SK-N-SH (cell line): ENCODE data around the gene DENND2D. TPM values are rescaled to one million over a fixed set of nuclear protein-coding genes. Genes with fewer than 3 reads are reported as not detected.
A peak's percentile ranks its signal among the peaks of the same experiment; 100 is the strongest.

ENCODE experiments used
- CTCF ChIA-PET: fragments of 300-600, 350-600 bp; formaldehyde crosslinking; extraction: SDS; loops from one replicate; lab custom pipeline; 2021; lab: Yijun Ruan, JAX
- POLR2A ChIA-PET: fragments of 350-600 bp; sonication (Branson Sonifier 250); formaldehyde crosslinking; extraction: SDS; loops from one replicate; lab custom pipeline; 2020; ENCODE audit warnings: antibody characterized with exemption, inconsistent platforms; lab: Yijun Ruan, JAX
- DNase-seq: peaks from one replicate; pipeline ENCODE4 v3.0.0; 2012
- H2AFZ ChIP-seq: fragments of 200-600 bp; sonication (generic); 2 replicates; pipeline ENCODE4 v1.8.1; 2016; ENCODE audit warnings: antibody characterized with exemption, mild to moderate bottlenecking, low read depth
- H3F3A ChIP-seq: fragments of 200-600 bp; sonication (generic); replicated peaks from 2 replicates; pipeline ENCODE3; 2016; ENCODE audit warnings: antibody characterized with exemption, mild to moderate bottlenecking; ENCODE audit not compliant: insufficient read depth
- H3K27ac ChIP-seq, 2 experiments: fragments of 200-500 bp in 1 of 2; fragments of 200-600 bp in 1 of 2; sonication (Bioruptor generic) in 1 of 2; sonication (generic), shearing (Covaris generic) in 1 of 2; 2 replicates each; pipeline versions ENCODE4 v1.5.1 to v1.6.1; 2014 to 2016; ENCODE audit warnings: low read depth in 2 of 2, inconsistent platforms in 1 of 2, low read length in 1 of 2, mild to moderate bottlenecking in 1 of 2, mixed read lengths in 1 of 2
- H3K27me3 ChIP-seq: fragments of 200-600 bp; sonication (generic), shearing (Covaris generic); 2 replicates; pipeline ENCODE4 v1.6.1; 2016; ENCODE audit warnings: mixed run types; ENCODE audit not compliant: insufficient read depth
- H3K36me3 ChIP-seq, 2 experiments: fragments of 200-500 bp in 1 of 2; fragments of 200-600 bp in 1 of 2; sonication (Bioruptor generic) in 1 of 2; sonication (generic) in 1 of 2; replicated peaks in 1 of 2; 2 replicates each; pipeline versions ENCODE3 to v1.5.1; 2014 to 2016; ENCODE audit warnings: low read length in 1 of 2, mild to moderate bottlenecking in 1 of 2; ENCODE audit not compliant: insufficient read depth in 2 of 2, control insufficient read depth in 1 of 2
- H3K4me1 ChIP-seq, 2 experiments: fragments of 200-500 bp in 1 of 2; fragments of 200-600 bp in 1 of 2; sonication (Bioruptor generic) in 1 of 2; sonication (generic), shearing (Covaris generic) in 1 of 2; 2 replicates each; pipeline versions ENCODE4 v1.5.1 to v1.6.1; 2014 to 2016; ENCODE audit warnings: low read depth in 1 of 2, low read length in 1 of 2, mixed run types in 1 of 2; ENCODE audit not compliant: insufficient read depth in 2 of 2, control insufficient read depth in 1 of 2
- H3K4me2 ChIP-seq: fragments of 200-600 bp; sonication (generic), shearing (Covaris generic); 2 replicates; pipeline ENCODE4 v1.6.1; 2017; ENCODE audit warnings: mixed run types
- H3K4me3 ChIP-seq, 2 experiments: fragments of 200-500 bp in 1 of 2; fragments of 200-600 bp in 1 of 2; sonication (Bioruptor generic) in 1 of 2; sonication (generic), shearing (Covaris generic) in 1 of 2; 2 replicates each; pipeline versions ENCODE4 v1.5.1 to v1.8.1; 2014 to 2016; ENCODE audit warnings: low read depth in 2 of 2, inconsistent platforms in 1 of 2, low read length in 1 of 2, mild to moderate bottlenecking in 1 of 2, mixed read lengths in 1 of 2, moderate library complexity in 1 of 2
- H3K79me2 ChIP-seq: fragments of 200-600 bp; sonication (generic); 2 replicates; pipeline ENCODE4 v1.8.1; 2017; ENCODE audit warnings: mild to moderate bottlenecking; ENCODE audit not compliant: insufficient read depth
- H3K9ac ChIP-seq: fragments of 200-600 bp; sonication (generic); 2 replicates; pipeline ENCODE4 v1.6.1; 2017; ENCODE audit warnings: mixed run types
- H3K9me2 ChIP-seq: fragments of 200-600 bp; sonication (generic); 2 replicates; pipeline ENCODE4 v1.6.1; 2017; ENCODE audit warnings: mixed run types
- H3K9me3 ChIP-seq: fragments of 200-600 bp; sonication (generic); 2 replicates; pipeline ENCODE4 v1.6.1; 2017; ENCODE audit warnings: mixed run types, mild to moderate bottlenecking, moderate library complexity
- H4K20me1 ChIP-seq: fragments of 200-600 bp; sonication (generic); 2 replicates; pipeline ENCODE4 v1.6.1; 2017; ENCODE audit warnings: mild to moderate bottlenecking, mixed run types; ENCODE audit not compliant: insufficient read depth
- CHD2 ChIP-seq: fragments of 150-350 bp; IDR thresholded peaks from 2 replicates; pipeline ENCODE4 v1.6.1; 2018; ENCODE audit warnings: low read length; ENCODE audit not compliant: partially characterized antibody
- CTCF ChIP-seq: fragments of 200-600 bp; sonication (generic); IDR thresholded peaks from 2 replicates; pipeline ENCODE4 v1.6.1; 2017; ENCODE audit warnings: antibody characterized with exemption, mild to moderate bottlenecking, moderate library complexity
- ELF1 ChIP-seq: IDR thresholded peaks from 2 replicates; pipeline ENCODE4 v1.4.0; 2012
- EP300 ChIP-seq, 2 experiments: IDR thresholded peaks; 2 replicates each; pipeline versions ENCODE4 v1.4.0 to v1.6.1; 2012; ENCODE audit warnings: borderline replicate concordance in 1 of 2, low read depth in 1 of 2, low read length in 1 of 2
- FOSL2 ChIP-seq: IDR thresholded peaks from 2 replicates; pipeline ENCODE4 v1.4.0; 2012; ENCODE audit warnings: low read depth, mild to moderate bottlenecking, moderate library complexity, borderline replicate concordance
- FOXJ3 ChIP-seq: sonication (generic); formaldehyde crosslinking; IDR thresholded peaks from 2 replicates; pipeline ENCODE4 v1.5.1; 2020; ENCODE audit warnings: mild to moderate bottlenecking, missing genetic modification reagents
- FOXM1 ChIP-seq: IDR thresholded peaks from 2 replicates; pipeline ENCODE4 v1.4.0; 2012; ENCODE audit warnings: low read depth, mild to moderate bottlenecking
- JUND ChIP-seq: IDR thresholded peaks from 2 replicates; pipeline ENCODE4 v1.4.0; 2012
- MEF2A ChIP-seq: IDR thresholded peaks from 2 replicates; pipeline ENCODE4 v1.4.0; 2012; ENCODE audit warnings: low read depth, borderline replicate concordance
- NFIC ChIP-seq: IDR thresholded peaks from 2 replicates; pipeline ENCODE4 v1.4.0; 2012; ENCODE audit warnings: borderline replicate concordance
- NRF1 ChIP-seq: IDR thresholded peaks from 2 replicates; pipeline ENCODE4 v1.6.1; 2012; ENCODE audit warnings: low read depth, mild to moderate bottlenecking, low read length
- PBX3 ChIP-seq: IDR thresholded peaks from 2 replicates; pipeline ENCODE4; 2012
- POLR2AphosphoS5 ChIP-seq: IDR thresholded peaks from 2 replicates; pipeline ENCODE4 v1.6.1; 2012; ENCODE audit warnings: low read depth, low read length
- RCOR1 ChIP-seq: fragments of 150-350 bp; IDR thresholded peaks from 2 replicates; pipeline ENCODE4 v1.6.1; 2017; ENCODE audit warnings: antibody characterized with exemption, low read length
- REST ChIP-seq: IDR thresholded peaks from 2 replicates; pipeline ENCODE4 v1.6.1; 2012; ENCODE audit warnings: mild to moderate bottlenecking, low read depth, low read length, moderate library complexity
- SIN3A ChIP-seq: IDR thresholded peaks from 2 replicates; pipeline ENCODE4 v1.6.1; 2012; ENCODE audit warnings: low read depth, mild to moderate bottlenecking, low read length, moderate library complexity, borderline replicate concordance
- SMC3 ChIP-seq: IDR thresholded peaks from 2 replicates; pipeline ENCODE4 v1.6.1; 2012; ENCODE audit warnings: low read depth, low read length, improper control_type of control experiment
- TAF1 ChIP-seq: IDR thresholded peaks from 2 replicates; pipeline ENCODE4 v1.6.1; 2012; ENCODE audit warnings: low read depth, mild to moderate bottlenecking, low read length, moderate library complexity, borderline replicate concordance
- TCF12 ChIP-seq: IDR thresholded peaks from 2 replicates; pipeline ENCODE4 v1.4.0; 2012
- TEAD4 ChIP-seq: IDR thresholded peaks from 2 replicates; pipeline ENCODE4 v1.4.0; 2012; ENCODE audit warnings: mild to moderate bottlenecking, borderline replicate concordance; ENCODE audit not compliant: insufficient read depth
- YY1 ChIP-seq: IDR thresholded peaks from 2 replicates; pipeline ENCODE4 v1.4.0; 2012; ENCODE audit warnings: low read depth, mild to moderate bottlenecking
- WGBS: methylation state at CpG from one replicate; pipeline ENCODE4 v1.1.6; 2017; ENCODE audit warnings: low lambda C conversion rate; 5-methylcytosine and 5-hydroxymethylcytosine counted together
- polyA plus RNA-seq, 3 experiments: library from polyadenylated mRNA; depleted of rRNA; stranded (reverse); fragments of >200 nt; gene quantifications; 2 replicates each; pipeline ENCODE4 v1.2.3, GENCODE V29; 2012

The DENND2D gene
- polyA plus RNA-seq, 1 of the 3 experiments (the other 2 are of a cell fraction) = 1.3 TPM

- TF ChIP-seq POLR2AphosphoS5 (0 out of 2 replicates have a peak, but pooled peaks have one; percentile 15), TEAD4 (0 out of 2 replicates have a peak, but pooled peaks have one; percentile 33), TCF12 (peak; percentile 58), SMC3 (no peak), FOSL2 (peak; percentile 52; the same call in 1 of the 2 replicates), REST (no peak), JUND (peak; percentile 31; the same call in 1 of the 2 replicates), EP300 (IDR thresholded peaks at IDR 0.05; ENCODE audit: borderline replicate concordance in 1 of 2, low read depth in 1 of 2, low read length in 1 of 2) (0 out of 4 replicates have a peak, but pooled peaks of 1 of the 2 experiments have one; percentile 16)
- H3K9ac ChIP-seq = no peak overlapping the region
- no peak overlapping the region for H3K4me3 ChIP-seq
- no peak for DNase-seq
- no peaks in the 10 kb centered on the region for H3K9me3 ChIP-seq
- peaks cover 11% of the 10 kb centered on the region for H3F3A ChIP-seq
- no peaks in the 10 kb centered on the region for H3K27me3 ChIP-seq
- no peak overlapping the region for H2AFZ ChIP-seq
- no peaks in the 10 kb centered on the region for H4K20me1 ChIP-seq
- no peaks in the 10 kb centered on the region for H3K79me2 ChIP-seq
- H3K4me1 ChIP-seq = peaks cover 0 to 14% of the 10 kb centered on the region in 2 experiments; a peak in 2 of 4 replicates
- ChIA-PET CTCF (interaction anchor here (1.0 to 1.6 kb wide), 3 partner anchors 16 to 32 kb away, joined by 3 to 5 read pairs (median 3); no protein-coding TSS in a partner anchor), POLR2A (no interaction called here)
- WGBS = 33% methylated on average over 3 of the region's 3 CpGs
- H3K9me2 ChIP-seq = no peaks in the 10 kb centered on the region
- H3K4me2 ChIP-seq = peak overlapping the region; percentile 20; the same call in 1 of the 2 replicates
- peaks cover 11 to 21% of the 10 kb centered on the region in 2 experiments for H3K36me3 ChIP-seq
- H3K27ac ChIP-seq = peak overlapping the region in 1 of 2 experiments; percentile 43; a peak in 2 of 4 replicates
Observed at GRCh38 chr1:111191496-111191895, 8.9 kb downstream of the DENND2D start.

- no peak overlapping the region for H2AFZ ChIP-seq
- peaks cover 0 to 14% of the 10 kb centered on the region in 2 experiments; a peak in 2 of 4 replicates for H3K4me1 ChIP-seq
- H3K4me3 ChIP-seq = no peak overlapping the region
- no peak for DNase-seq
- H3K79me2 ChIP-seq = no peaks in the 10 kb centered on the region
- no peaks in the 10 kb centered on the region for H3K27me3 ChIP-seq
- no peaks in the 10 kb centered on the region for H4K20me1 ChIP-seq
- no peaks in the 10 kb centered on the region for H3K9me3 ChIP-seq
- H3K27ac ChIP-seq = peak overlapping the region in 1 of 2 experiments; percentile 43; a peak in 2 of 4 replicates
- H3K4me2 ChIP-seq = peak overlapping the region; percentile 20; the same call in 1 of the 2 replicates
- WGBS = 78% methylated on average over 2 of the region's 2 CpGs
- H3K9ac ChIP-seq = no peak overlapping the region
- CTCF ChIA-PET = interaction anchor here (1.0 kb wide), 1 partner anchor 17 kb away, joined by 3 read pairs; no protein-coding TSS in a partner anchor
- H3K9me2 ChIP-seq = no peaks in the 10 kb centered on the region
- H3K36me3 ChIP-seq = peaks cover 11 to 24% of the 10 kb centered on the region in 2 experiments
- peaks cover 11% of the 10 kb centered on the region for H3F3A ChIP-seq
- POLR2A ChIA-PET = no interaction called here
- TF ChIP-seq JUND = no peak
- TF ChIP-seq MEF2A = no peak
- no peak for TF ChIP-seq EP300 (IDR thresholded peaks at IDR 0.05; ENCODE audit: borderline replicate concordance in 1 of 2, low read depth in 1 of 2, low read length in 1 of 2)
- no peak for TF ChIP-seq NRF1
- no peak for TF ChIP-seq CHD2
- TF ChIP-seq TCF12 = no peak
- TF ChIP-seq POLR2AphosphoS5 = no peak
- no peak for TF ChIP-seq PBX3
- no peak for TF ChIP-seq SIN3A
- TF ChIP-seq TEAD4 = no peak
- TF ChIP-seq FOXM1 = no peak
- no peak for TF ChIP-seq ELF1
- no peak for TF ChIP-seq NFIC
- TF ChIP-seq RCOR1 = no peak
- TF ChIP-seq CTCF = no peak
- TF ChIP-seq FOXJ3 (CRISPR knock-in tag) = no peak
- TF ChIP-seq TAF1 = no peak
- no peak for TF ChIP-seq YY1
Observed at GRCh38 chr1:111190931-111191451, 9.5 kb downstream of the DENND2D start.
